K562 (cell line): ENCODE measurements around the gene F2. TPM values are rescaled to one million over a fixed set of nuclear protein-coding genes. Genes with fewer than 3 reads are reported as not detected.

Experiments used
- ATAC-seq: fragments of 200-7000 bp; cut with Tn5 transposase; 3 replicates; pipeline ENCODE4 v1.9.1; 2020; ENCODE audit warnings: moderate library complexity
- BruUV-seq: library from RNA; stranded (reverse); fragments of 400-500 nt; replicated peaks from 2 replicates; lab custom pipeline; 2021; lab: Mats Ljungman, UMichigan
- CTCF ChIA-PET: fragments of 300-600 bp; formaldehyde crosslinking; extraction: SDS; loops from one replicate; lab custom pipeline; 2021; ENCODE audit warnings: low intra/inter-chr PET ratio; lab: Yijun Ruan, JAX
- POLR2A ChIA-PET: fragments of 300-600, 350-650 bp; sonication (Branson Sonifier 250); formaldehyde crosslinking; extraction: SDS; loops from one replicate; lab custom pipeline; 2021; ENCODE audit warnings: antibody characterized with exemption, inconsistent platforms; lab: Yijun Ruan, JAX
- DNase-seq, 4 experiments: peaks; one replicate each; pipeline versions ENCODE4 v3.0.0 to v3.0.0-alpha.2; 2011 to 2018; ENCODE audit warnings: low spot score in 3 of 4, mixed read lengths in 3 of 4; ENCODE audit errors: extremely low read depth in 1 of 4
- FAIRE-seq: peaks from 2 replicates; lab custom pipeline; 2011; peaks lifted over from hg19 to GRCh38; lab: Jason Lieb, UNC
- H2AFZ ChIP-seq: 2 replicates; pipeline ENCODE4 v1.6.0; 2011; ENCODE audit warnings: low read depth, low read length, control low read depth, inconsistent platforms
- H3K27ac ChIP-seq: fragments of 200-600 bp; 3 replicates; pipeline ENCODE4 v1.8.0; 2011; ENCODE audit warnings: low read depth, mild to moderate bottlenecking, control low read depth, inconsistent platforms, low read length, moderate library complexity, mixed read lengths; ENCODE audit errors: extremely low read depth
- H3K27me3 ChIP-seq, 2 experiments: fragments of 300-600 bp in 1 of 2; 2 replicates in 1 of 2; 3 replicates in 1 of 2; pipeline versions ENCODE4 v1.6.0 to v1.8.0; 2011; ENCODE audit warnings: inconsistent platforms in 2 of 2, low read length in 2 of 2, mild to moderate bottlenecking in 1 of 2, mixed read lengths in 1 of 2, moderate library complexity in 1 of 2; ENCODE audit not compliant: control insufficient read depth in 2 of 2, insufficient read depth in 2 of 2
- H3K36me3 ChIP-seq: fragments of 300-600 bp; 3 replicates; pipeline ENCODE4 v1.8.0; 2011; ENCODE audit warnings: mild to moderate bottlenecking, low read length, inconsistent platforms; ENCODE audit not compliant: control insufficient read depth, insufficient read depth
- H3K4me1 ChIP-seq, 2 experiments: fragments of 200-600 bp in 1 of 2; replicated peaks in 1 of 2; 2 replicates in 1 of 2; 3 replicates in 1 of 2; pipeline versions ENCODE4 v1.5.1 to v1.8.0; 2011; ENCODE audit warnings: inconsistent platforms in 2 of 2, low read length in 2 of 2, mild to moderate bottlenecking in 1 of 2, mixed read lengths in 1 of 2, moderate library complexity in 1 of 2; ENCODE audit not compliant: control insufficient read depth in 2 of 2, insufficient read depth in 2 of 2
- H3K4me2 ChIP-seq: 2 replicates; pipeline ENCODE4 v1.6.1; 2011; ENCODE audit warnings: low read length, control low read depth, inconsistent platforms, mixed read lengths; ENCODE audit not compliant: insufficient read depth
- H3K4me3 ChIP-seq: fragments of 200-600 bp; sonication (generic), shearing (Covaris generic); 2 replicates; pipeline ENCODE4 v1.5.1; 2016; ENCODE audit warnings: control low read depth, inconsistent platforms
- H3K79me2 ChIP-seq: fragments of 200-600 bp; 3 replicates; pipeline ENCODE4 v1.8.0; 2011; ENCODE audit warnings: low read length, inconsistent platforms; ENCODE audit not compliant: control insufficient read depth, insufficient read depth
- H3K9ac ChIP-seq, 2 experiments: 2 replicates each; pipeline versions ENCODE4 v1.6.0 to v1.6.1; 2011; ENCODE audit warnings: low read depth in 2 of 2, low read length in 2 of 2, control low read depth in 1 of 2, inconsistent platforms in 1 of 2, mild to moderate bottlenecking in 1 of 2, mixed read lengths in 1 of 2; ENCODE audit not compliant: insufficient read depth in 1 of 2
- H3K9me1 ChIP-seq: one replicate; pipeline ENCODE4 v1.6.0; 2011; ENCODE audit warnings: inconsistent platforms, mild to moderate bottlenecking, low read length, moderate library complexity; ENCODE audit not compliant: control insufficient read depth, insufficient read depth
- H3K9me3 ChIP-seq: replicated peaks from 2 replicates; pipeline ENCODE4 v1.5.1; 2011; ENCODE audit warnings: low read depth, low read length, inconsistent platforms; ENCODE audit not compliant: control insufficient read depth, insufficient read depth
- H4K20me1 ChIP-seq: replicated peaks from 2 replicates; pipeline ENCODE4 v1.6.1; 2011; ENCODE audit warnings: low read length, inconsistent platforms, mixed read lengths; ENCODE audit not compliant: control insufficient read depth, insufficient read depth
- CEBPG ChIP-seq, 3 experiments: fragments of 200-800 bp in 1 of 3; sonication (Bioruptor generic) in 1 of 3; sonication (generic) in 1 of 3; formaldehyde crosslinking in 1 of 3; IDR thresholded peaks in 2 of 3; conservative IDR thresholded peaks in 1 of 3; 2 replicates each; pipeline versions ENCODE4 v1.6.1 to v1.8.0; 2016 to 2022; ENCODE audit warnings: missing compliant biosample characterization in 2 of 3, missing genetic modification characterization in 2 of 3, mild to moderate bottlenecking in 1 of 3, missing genetic modification reagents in 1 of 3
- DNMT1 ChIP-seq: fragments of 450-650 bp; IDR thresholded peaks from 2 replicates; pipeline ENCODE4 v1.6.1; 2016; ENCODE audit warnings: antibody characterized with exemption, mild to moderate bottlenecking
- ZNF740 ChIP-seq, 3 experiments: fragments of 200-800 bp in 1 of 3; sonication (Bioruptor generic) in 1 of 3; sonication (generic) in 1 of 3; formaldehyde crosslinking in 1 of 3; IDR thresholded peaks; 2 replicates each; pipeline versions ENCODE4 v1.6.1 to v1.8.0; 2016 to 2022; ENCODE audit warnings: mild to moderate bottlenecking in 2 of 3, missing compliant biosample characterization in 2 of 3, missing genetic modification characterization in 2 of 3, missing genetic modification reagents in 1 of 3
- WGBS: fragments of 100-300 bp; shearing (Covaris generic); methylation state at CpG from one replicate; pipeline ENCODE4 v1.1.6; 2016; ENCODE audit warnings: low coverage, mixed read lengths; ENCODE audit not compliant: insufficient coverage; ENCODE audit errors: missing lambda C conversion rate; 5-methylcytosine and 5-hydroxymethylcytosine counted together
- in situ Hi-C: fragments of 300-500 bp; cut with MboI; formaldehyde crosslinking; loops from 4 replicates; pipeline ENCODE4 v1.15.0; 2018; ENCODE audit warnings: inconsistent platforms, mixed read lengths
- intact Hi-C: fragments of 100-400 bp; cut with micrococcal nuclease; formaldehyde crosslinking; loops from 2 replicates; pipeline ENCODE4 v1.14.2; 2022
- polyA plus RNA-seq, 8 experiments: library from polyadenylated mRNA; depleted of rRNA in 4 of 8; stranded (reverse) in 5 of 8; unstranded in 3 of 8; fragments of >200 nt; fragmentation: Nextera tagmentation in 2 of 8; fragmentation: Illumina TruSeq in 1 of 8; extraction: Ambion mirVana in 2 of 8; extraction: Trizol in 1 of 8; gene quantifications; 2 replicates each; pipeline versions ENCODE4 v1.2.1 to v1.2.3, GENCODE V29; 2011 to 2014; ENCODE audit warnings: inconsistent platforms in 1 of 8, missing spikeins in 1 of 8
- total RNA-seq, 7 experiments: library from RNA; depleted of rRNA in 6 of 7; stranded (reverse); fragments of >200 nt in 6 of 7; fragmentation: Illumina TruSeq in 2 of 7; extraction: Trizol in 2 of 7; gene quantifications; 2 replicates each; pipeline versions ENCODE4 v1.2.1 to v1.2.3, GENCODE V29; 2011 to 2021; ENCODE audit warnings: low replicate concordance in 1 of 7

F2 gene
- total and polyA plus RNA-seq, 9 of the 15 experiments (the other 6 are each of a cell fraction or from before 2014, with no cell fraction given), result 0.16 TPM; not detected in 8

- no peak for DNase-seq
- Histone ChIP-seq H3K9ac (peak overlapping the region in 1 of 2 experiments; percentile 65; a peak in 2 of 4 replicates), H3K36me3 (no peaks in the 10 kb centered on the region), H3K27ac (no peak overlapping the region), H3K9me1 (no peaks in the 10 kb centered on the region), H3K4me1 (peaks cover 4 to 17% of the 10 kb centered on the region in 2 experiments; a peak in 4 of 5 replicates), H3K79me2 (no peaks in the 10 kb centered on the region), H3K4me2 (no peak overlapping the region), H2AFZ (peak overlapping the region; percentile 55; the same call in 1 of the 2 replicates), H3K9me3 (peaks cover 4% of the 10 kb centered on the region; the same call in 1 of the 2 replicates), H3K4me3 (no peak overlapping the region), H4K20me1 (no peaks in the 10 kb centered on the region), H3K27me3 (peaks cover 0 to 3% of the 10 kb centered on the region in 2 experiments; a peak in 1 of 5 replicates)
- CTCF ChIA-PET, result no interaction called here
- ATAC-seq, result peak; percentile 39
- POLR2A ChIA-PET, result interaction anchor here (0.6 to 1.3 kb wide), 3 partner anchors 8 to 69 kb away, joined by 3 to 7 read pairs (median 3); partner anchors contain the start of genes ARHGAP1 and ZNF408
- in situ Hi-C loops, result no loop called here
- intact Hi-C loops, result no loop called here
- TF ChIP-seq DNMT1, result no peak
- peak; percentile 50; the same call in 1 of the 2 replicates for TF ChIP-seq ZNF740 (CRISPR knock-in tag; IDR thresholded peaks at IDR 0.05)
- no peak for TF ChIP-seq ZNF740 (tag; IDR thresholded peaks at IDR 0.05)
- TF ChIP-seq CEBPG (CRISPR knock-in tag; IDR thresholded peaks at IDR 0.05), result 0 out of 2 replicates have a peak, but pooled peaks have one; percentile 8
- no peak for TF ChIP-seq CEBPG (tag; conservative IDR thresholded peaks at IDR 0.05 in 1 of 2, IDR thresholded peaks at IDR 0.05 in 1 of 2)
- FAIRE-seq, result no peak
- no TSS peak for BruUV-seq
- 68% methylated on average over 25 of the region's 25 CpGs for WGBS
Measured at GRCh38 chr11:46719543-46720218, 668 bp downstream of the F2 start.
